ENCODE data around the gene RHEX.

DNA sequence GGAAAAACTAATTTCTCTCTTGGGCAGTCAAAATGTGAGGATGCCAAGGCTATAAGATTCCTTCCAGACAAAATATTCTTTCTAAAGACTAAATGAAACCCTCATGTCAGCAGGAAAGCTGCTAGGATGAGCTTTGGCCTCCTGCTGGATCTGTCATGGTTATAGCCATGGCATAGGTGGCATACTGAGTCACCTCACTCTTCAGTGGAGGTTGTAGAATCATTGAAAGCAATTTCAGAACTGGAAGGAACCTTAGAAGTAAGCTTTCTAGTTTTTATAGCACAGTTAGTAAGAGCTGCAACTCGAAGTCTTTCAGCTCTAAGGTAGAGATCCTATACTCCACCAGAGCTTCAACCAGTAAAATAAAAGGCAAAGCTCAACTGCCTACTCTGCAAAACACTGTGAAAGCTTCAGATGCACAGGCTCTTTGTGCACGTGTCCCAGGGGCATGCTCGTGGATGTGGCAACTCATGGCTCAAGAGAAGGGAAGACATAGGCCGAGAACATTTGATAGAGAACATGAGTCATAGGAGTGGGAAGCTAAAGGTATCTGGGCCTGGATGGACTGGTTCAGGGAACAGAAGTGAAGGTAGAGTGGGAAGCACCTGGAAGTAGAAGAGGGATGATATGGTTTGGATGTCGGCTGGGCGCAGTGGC, 58.4 kb downstream of the RHEX start:
- TF ChIP-seq ZNF768 (CRISPR knock-in tag; IDR thresholded peaks at IDR 0.05) (no peak), UBTF (CRISPR knock-in tag; IDR thresholded peaks at IDR 0.05) (no peak), ZNF275 (CRISPR knock-in tag; IDR thresholded peaks at IDR 0.05; ENCODE audit: borderline replicate concordance) (no peak), ZBTB7B (CRISPR knock-in tag; IDR thresholded peaks at IDR 0.05) (no peak)

All from HepG2 (cell line).